PFSK-1 (cell line): ENCODE results near the gene NCAPD2.

Experiments
- POLR2AphosphoS5 ChIP-seq: IDR thresholded peaks from 2 replicates; pipeline ENCODE4 v1.6.1; 2012; ENCODE audit warnings: low read depth, mild to moderate bottlenecking, control low read depth, low read length, moderate library complexity
- TAF1 ChIP-seq: IDR thresholded peaks from 2 replicates; pipeline ENCODE4 v1.6.1; 2012; ENCODE audit warnings: low read length, control low read depth, borderline replicate concordance; ENCODE audit not compliant: insufficient read depth

GRCh38 chr12:6559500-6559899 lies 65.6 kb downstream of the NCAPD2 start:
- TF ChIP-seq POLR2AphosphoS5 (no peak), TAF1 (no peak)
